ENCODE results near the gene YPEL1.

YPEL1 gene, protein sequence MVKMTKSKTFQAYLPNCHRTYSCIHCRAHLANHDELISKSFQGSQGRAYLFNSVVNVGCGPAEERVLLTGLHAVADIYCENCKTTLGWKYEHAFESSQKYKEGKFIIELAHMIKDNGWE

DNA sequence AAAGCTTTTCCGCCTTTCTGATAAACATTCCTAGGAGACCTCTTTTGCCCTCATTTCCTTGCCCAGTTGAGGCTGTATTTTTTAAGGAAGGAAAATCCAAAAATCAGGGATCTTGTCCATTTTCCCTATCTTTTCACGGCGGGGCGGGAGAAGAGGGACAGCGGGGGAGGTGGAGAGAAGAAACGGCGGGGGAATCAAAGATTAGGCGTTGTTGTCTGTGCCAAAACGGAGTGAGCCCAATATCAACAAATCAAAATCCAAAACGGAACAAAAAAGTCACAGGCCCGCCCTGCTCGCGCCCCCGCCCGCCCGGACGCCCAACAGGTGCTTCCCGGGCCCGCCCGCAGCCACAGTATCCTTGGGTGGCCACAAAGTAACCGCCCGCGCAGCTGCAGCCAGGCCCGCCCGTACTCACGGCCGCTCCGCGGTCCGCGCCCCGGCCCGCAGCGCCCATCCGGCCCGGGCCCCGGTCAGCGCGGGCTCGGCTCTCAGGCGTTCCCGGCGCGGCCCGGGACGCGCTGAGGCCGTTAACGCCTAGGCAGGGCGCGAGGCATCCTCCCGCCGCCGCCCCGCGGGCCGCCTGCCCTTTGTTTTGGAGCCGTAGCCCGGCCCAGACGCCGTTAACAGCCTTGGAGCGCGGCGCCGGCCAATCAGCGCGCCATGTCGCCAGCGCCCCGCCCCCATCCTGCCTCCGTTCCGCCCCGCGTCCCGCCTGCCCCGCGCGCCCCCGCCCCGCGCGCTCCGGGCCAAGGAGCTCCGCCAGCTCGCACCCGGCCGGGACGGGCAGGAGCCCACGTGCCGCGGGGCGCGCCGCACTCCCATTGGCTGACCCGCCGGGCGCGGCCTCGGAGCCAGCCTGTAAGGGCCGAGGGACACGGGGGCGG lies at the start of gene YPEL1:
TSS of gene YPEL1 (minus strand) at position 595 of the 884 bp plus-strand sequence. CDS start 25,050 bp downstream, outside the sequence.
- peak; percentile 95 for DNase-seq

DNA sequence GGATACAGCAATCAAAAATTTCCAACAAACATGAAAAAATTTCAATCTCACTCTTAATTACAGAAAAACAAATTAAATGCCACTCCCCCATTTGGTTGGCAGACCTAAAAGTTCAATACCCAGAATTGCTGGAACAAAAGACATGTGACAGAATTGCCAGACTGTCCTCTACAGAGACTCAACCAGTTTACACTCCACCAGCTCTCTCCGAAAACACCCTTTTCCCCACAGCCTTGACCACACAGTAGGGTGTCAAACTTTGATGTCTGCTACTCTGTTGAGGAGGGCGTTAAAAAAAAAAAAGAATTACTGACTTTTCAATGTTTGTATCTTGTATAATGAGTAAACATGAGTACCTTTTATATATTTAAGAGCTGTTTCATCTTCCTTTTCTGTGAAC lies 44.7 kb upstream of the YPEL1 start:
- DNase-seq = no peak

DNA sequence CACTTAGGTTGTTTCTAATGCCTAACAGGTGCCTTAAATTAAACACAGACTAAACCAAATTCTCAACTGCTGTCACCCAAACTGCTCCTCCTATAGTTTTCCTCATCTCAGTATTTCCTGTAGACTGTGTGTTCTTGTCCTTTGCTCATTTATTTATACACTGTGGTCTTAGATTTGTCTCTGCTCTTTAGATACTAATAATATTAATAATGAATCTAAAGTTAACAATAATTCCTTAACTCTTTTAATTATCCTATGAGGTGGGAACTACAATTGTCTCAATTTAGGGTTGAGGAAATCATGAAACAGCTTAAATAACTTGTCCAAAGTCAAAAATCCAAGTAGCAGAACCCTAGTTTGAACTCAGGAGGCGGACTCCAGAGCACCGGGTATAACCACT lies 43.9 kb upstream of the YPEL1 start:
- no peak for DNase-seq

DNA sequence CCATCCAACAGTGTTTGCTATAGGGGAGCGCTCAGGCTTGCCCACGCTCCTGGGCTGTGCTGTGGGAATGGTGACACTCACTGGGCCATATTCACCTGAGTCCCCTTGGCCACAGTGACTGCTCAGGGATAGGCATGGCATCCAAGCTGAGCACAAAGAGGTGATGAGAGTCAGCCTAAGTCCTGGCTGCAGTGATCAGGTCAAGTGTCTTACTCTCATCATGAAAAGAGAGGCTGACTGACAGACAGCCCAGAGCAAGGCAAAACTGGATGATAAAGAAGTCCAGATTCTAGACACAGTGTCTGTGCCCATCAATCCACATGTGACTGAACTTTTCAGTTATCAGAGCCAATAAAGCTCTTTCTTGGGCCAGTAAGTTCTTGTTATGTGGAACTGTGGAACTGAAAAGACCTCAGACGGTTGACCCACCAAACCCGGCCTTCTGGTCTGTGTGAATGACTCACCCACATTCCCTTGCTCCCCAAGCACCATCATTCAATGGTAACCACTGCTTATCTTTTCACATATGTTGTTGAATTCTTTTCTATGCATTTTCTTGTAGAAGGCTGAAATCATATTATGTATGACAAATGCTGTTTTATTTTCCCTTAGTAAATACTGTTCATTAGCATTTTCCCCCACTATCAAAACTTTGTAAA lies 43.2 kb upstream of the YPEL1 start:
- DNase-seq = no peak

DNA sequence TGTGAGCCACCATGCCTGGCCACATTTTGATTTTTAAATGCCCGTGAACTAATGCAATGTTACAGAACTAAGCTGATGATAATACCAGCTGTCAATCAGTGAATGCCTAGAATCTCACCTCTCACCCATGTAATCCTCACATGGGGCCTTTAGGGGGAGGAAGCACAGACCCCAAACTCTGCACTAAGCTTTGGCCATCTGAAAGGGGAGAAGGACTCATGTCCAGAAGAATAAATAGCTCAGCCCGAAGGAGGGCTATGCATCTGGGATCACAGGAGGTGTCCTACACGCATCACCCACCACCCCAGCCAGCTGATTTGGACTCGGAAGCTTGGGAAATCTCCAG lies 36.0 kb upstream of the YPEL1 start:
- DNase-seq = no peak

DNA sequence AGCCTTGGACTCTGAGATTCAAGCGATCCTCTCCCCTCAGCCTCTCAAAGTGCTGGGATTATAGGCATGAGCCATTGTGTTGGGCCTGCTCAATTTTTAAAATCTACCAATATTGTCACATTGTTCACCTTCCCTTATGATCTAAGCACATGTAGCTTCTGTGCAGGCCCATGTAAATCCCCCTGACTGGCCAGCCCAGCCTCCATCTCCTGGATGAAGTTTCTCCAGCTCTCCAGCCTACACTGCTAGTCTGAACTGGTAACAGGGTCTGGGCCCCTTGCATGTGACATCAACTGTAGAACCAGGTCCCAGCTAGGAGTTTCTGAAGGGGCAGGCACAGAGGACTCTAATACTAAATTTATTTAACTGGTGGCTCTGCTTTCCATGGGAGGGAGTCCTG lies 32.8 kb upstream of the YPEL1 start:
- no peak for DNase-seq

DNA sequence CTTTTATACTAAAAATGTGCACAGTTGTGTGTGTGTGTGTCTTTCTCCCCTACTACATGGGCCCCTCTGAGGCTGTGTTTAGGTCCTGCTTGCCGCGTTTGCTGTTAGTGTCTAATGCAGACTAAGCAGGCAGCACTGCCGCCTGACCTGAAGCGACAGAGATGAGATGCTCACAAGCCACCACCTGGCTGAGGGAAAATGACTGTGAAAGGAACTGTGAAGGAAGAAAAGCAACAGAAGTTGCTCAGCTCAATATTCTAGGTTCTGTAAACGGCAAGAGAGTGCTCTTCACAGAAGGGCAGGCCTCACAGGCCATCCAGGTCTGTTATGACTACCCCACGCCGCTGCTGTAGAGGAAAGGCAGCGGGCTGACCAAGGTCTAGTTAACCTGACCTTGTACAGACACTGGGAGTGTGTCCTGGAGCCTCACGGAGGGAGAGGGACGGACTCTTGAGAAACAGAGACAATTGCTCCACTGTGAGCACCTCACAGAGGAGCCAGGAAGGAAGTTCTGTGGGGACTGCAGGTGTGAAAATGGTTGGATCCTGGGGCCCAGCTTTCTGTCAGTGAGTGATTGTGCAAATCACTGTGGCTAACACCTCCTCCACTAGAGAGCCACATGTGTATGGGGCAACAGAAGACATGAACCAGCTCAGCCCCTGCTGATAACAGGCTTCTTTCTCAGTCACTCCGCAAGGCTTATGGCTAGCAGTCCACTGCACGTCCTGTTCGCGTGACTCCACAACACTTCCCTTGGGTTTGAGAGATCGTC lies 31.3 kb upstream of the YPEL1 start:
- peak; percentile 39 for DNase-seq

DNA sequence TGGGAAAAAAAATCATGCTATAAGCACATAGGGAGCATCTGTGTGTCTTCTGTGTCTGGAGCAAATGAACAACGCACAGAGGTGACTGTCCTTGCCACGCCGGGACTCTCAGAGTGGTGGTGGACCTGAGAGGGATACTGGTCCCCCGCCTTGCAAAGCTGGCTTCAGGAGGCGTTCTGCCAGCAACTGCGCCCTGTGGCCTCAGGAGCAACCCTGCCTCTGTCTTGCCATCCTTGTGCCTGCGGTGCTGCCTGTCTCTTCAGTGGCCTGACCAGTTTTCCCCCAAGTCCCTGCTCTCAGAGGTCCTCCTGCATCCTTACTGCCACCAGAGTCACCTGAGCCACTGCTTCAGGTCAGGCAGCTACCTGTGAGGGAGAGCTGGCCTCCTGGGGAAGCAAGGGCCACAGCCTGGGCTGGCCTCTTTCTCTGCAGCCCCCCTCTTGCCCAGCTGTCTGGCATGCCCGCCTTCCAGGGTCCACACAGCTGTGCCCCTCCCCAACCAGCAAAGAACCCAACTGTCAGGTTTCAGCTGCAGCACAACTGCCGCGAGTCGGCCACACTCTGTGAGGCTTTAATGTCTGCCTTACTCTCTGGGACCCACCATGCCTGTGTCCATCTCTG lies 30.4 kb upstream of the YPEL1 start:
- no peak for DNase-seq

DNA sequence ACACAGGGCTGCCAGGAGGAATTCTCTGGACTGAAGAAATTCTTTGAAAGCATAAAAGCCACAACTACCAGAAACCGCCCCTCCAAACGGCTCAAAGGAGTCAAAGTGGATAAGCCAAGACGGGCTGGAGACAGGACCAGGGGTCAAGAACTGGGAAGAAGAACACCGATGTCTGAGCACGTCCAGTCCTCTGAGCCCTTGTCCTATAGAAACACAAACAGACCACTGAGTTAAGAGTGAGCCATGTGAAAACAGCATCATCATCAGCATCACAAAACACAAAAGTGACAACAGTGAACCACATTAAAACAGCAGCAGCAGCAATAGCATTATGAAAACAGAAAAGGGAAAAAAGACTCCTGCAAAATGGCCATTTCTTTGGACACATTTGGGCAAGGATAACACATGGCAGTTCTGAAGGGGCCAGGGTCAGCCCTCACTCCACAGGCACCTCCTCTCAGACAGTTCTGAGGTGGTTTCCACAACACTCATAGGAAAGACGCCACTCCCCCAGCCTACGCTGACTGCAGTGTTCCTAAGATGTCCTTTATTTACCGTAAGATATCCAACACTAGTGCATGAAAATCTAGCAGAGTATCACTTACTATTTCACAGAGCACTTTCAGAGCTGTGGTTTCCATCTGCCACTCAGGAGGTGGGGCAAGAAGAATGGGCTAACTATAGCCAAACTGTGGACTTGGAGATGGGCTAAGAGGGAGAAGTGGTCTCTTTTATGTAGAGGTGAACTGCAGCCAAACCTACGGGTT lies 28.6 kb upstream of the YPEL1 start:
- no peak for DNase-seq

DNA sequence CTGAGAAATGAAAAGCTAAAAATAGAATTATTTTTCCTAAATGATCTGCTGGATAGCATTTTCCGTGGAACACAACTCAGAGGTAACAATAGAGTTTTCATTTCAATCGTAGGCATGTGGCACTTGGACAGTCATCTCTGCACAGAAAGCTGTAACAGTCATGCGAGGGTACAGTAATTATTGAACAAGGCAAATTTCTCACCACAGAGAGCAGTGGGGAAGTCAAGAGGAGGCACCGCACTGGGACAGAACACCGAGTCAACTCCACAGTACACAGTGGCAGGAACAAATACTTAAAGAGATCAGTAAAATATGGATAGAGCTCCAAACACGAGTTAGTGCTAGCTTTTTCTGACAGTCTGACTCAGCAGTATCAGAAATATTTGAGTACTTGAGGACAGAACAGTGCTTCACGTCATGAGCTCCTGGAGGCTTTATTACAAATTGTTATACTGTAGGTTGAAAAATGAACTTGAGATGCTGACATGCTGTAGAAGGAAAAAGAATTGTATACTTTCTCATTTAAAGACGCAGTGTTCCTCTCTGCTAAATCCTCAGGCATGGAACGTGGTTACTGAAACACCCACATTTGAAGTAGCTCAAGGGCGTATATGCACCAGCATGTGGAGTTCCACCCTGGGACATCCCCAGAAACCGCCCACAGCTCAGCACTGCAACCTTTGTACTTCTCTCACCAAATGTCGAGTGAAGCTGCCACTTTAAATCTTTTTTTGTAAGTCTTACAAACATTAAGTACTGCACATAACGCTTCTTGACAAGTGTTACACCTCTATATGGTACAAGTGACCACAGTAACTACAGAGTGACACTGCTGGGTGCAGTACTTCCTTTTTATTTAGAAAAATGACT lies 27.4 kb upstream of the YPEL1 start:
- no peak for DNase-seq

DNA sequence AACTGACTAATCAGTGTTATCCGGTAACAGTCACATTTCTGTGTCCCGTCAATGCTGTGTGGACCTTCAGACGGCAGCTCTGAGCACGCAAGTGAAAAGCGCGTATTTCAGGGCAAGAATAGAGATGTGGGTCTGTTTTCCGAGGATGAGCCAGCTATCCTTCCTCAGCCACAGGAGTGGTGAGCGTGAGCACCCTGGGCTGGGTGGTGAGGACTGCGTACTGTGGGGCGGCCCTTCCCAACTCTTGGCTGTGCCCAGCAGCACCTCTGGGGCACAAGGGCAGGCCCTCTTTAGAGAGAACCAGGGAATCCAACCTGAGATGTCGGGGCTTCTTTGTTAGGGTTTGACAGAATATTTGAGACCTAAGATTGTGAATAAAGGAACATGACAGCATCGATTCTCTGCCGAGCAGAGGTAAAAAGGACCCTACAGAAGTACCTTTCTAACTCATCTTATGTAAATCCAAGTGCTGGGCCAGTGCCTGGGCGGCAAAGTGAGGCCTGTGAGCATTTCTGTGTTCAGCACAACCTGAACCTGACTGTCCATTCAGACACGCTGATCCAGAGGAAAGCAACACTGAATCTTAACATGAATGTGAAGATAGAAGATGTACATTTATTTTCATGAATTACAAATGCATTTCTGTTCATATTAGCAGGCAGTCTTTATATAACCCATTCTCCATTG lies 26.5 kb upstream of the YPEL1 start:
- DNase-seq = no peak

DNA sequence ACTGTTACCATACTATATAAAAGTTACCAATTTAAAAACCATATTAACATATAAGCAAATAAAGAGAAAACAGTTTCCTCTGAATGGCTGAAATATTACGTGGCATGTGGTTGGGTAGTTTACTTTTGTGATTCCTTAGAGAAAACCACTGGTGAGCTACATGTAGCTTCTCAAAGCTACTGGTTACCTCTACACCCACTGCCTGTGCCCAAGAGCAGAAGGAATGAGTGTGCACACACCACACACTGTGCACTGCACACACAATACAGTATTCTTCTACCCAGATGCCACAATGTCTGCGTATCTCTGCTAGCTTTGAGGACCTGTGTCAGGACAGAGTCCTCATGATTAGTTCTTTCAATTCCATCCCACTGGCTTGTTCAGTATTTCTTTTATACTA lies 25.5 kb upstream of the YPEL1 start:
- DNase-seq = no peak

DNA sequence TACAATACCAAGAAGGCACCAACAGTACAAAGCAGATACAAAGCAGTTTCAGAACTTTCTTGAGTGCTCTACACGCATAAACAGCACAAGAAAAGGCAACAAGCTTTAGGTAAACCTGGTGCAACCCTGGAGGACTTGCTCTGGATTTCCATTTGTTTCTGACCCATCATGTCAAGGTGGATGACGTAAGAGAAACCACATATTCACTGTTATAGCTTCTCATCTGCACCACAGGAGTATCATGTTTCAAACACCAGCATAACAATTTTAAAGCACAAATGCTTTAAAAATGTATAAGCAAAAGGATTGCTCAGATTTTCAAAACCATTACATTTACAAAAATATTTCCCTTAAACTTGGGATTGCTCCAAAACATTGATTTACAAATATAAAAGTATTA lies 25.0 kb upstream of the YPEL1 start:
- no peak for DNase-seq

DNA sequence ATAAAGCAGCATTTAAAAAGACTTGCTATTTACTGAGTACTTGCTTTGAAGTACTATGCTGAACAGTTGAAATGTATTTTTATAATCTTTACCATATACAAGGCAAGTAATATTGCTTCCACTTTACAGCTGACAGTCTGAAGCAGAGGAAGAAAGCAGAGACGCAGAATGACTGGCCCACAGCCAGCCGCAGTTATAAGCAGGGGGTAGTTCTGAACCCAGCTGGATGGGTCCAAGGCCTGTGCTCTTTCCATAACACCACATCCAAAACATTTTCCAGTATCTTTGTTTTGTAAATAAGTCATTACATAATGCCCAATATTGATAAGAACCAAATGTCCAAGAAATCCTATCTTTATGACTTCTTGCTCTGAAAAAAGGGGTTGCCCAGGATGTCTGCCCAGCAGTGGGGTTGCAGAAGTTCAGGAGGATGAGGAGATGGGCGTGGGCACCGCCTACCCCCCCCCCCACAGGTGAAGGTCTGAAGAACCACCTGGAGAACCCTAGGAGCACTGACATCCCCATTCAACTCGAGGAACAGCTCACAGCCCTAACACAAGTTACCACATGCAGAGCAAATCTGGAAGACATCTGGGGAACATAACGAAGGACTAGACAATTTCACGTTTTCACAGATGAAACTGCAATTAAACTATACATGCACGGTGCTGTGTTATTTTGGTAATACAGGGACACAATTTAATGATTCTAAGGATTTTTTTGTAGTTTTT lies 24.2 kb upstream of the YPEL1 start:
- DNase-seq = no peak

DNA sequence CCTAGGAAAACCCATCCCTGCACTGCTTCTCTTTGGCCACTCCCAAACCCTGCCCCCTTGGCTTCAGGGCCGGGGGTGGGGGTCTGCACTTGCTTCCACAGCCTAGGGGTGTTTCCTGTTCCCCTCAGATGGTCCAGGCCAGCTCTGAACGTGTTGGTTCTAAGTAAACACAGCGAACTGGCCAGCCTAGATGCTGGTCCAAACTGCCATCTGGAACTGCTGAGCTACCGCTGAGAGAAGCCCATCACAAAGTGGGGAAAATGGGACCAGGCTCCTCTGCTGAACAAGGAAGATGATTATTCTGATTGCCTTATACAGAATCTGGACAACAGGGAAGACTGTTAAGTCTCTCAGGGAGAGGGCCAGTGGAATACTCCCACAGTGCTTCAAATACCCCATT lies 23.5 kb upstream of the YPEL1 start:
- no peak for DNase-seq

DNA sequence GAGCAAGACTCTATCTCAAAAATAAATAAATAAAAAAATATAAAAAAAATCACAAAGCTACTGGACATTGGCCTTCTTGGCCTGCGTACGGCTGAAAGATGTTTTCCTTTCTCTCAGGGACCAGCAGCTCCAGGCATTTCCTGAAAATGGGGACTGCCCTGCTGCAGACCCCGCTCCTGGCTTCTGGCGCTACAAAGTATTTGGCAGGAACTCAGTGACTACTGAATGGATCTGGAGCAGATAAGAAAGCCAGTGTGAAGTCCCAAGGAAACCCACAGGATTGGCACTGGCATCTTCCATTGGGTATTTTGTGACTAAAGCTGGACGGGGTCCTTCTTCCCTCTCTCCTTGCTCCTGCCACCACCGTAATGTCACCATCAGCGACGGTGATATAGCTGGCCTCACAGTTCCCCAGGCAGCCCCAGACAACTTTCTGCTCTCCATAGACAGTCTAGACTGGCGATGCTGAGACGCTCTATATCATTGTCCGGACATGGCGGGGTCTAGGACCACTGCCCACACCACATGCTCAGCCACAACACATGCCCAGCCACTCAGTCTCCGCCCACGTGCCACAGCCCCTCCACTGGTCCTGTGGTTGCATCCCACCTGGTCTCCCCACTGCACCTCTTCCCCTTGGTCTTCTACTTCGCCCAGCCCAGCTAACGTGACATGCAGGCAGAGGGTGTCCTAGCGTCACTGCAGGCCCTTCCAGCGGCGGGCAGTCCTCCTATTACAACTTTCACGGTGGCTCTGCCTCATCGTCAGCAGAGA lies 22.7 kb upstream of the YPEL1 start:
- no peak for DNase-seq

DNA sequence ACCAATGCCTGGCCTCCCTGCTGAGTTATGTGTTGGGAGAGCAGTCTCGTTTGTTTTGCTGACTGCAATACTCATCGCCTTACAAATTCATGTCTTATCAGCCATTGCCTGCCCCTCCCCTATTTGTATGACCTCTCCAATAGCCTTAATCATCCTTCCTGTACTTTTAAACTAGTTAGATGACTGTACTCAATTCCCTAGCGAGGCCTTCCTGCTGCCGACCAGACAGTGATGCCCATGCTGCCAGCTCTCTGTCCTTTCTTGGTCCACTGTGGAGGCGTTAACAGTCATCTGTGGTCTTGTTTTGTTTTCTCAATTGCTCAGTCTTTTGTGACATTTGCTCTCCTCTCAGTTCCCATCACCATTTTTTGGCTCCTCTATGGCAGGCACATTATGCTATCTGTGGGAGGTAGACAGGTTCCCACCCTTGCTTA lies 20.3 kb upstream of the YPEL1 start:
- DNase-seq = no peak

DNA sequence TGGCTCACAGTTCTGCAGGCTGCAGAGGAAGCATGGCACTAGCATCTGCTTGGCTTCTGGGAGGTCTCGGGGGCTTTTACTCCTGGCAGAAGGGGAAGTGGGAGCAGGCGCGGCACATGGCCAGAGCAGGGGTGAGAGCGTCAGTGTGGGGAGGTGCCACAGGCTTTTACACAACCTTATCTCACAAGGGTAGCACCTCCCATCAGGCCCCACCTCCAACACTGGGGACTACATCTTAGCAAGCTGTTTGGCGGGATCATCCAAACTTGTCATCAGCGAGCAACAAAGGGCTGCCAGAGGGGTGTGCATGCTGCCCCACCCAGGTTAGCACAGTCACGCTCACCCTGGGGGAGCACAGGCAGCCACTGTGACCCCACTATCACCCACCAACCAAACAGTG lies 18.9 kb upstream of the YPEL1 start:
- DNase-seq = no peak

All from activated CD4-positive, CD25-positive, alpha-beta regulatory T cell treated with anti-CD3 and anti-CD28 coated beads, Interleukin-2, amount 50 U/mL, for 72 hours (primary cell).